K562 (cell line): Measurements from ENCODE around the gene FERMT1. TPM values are rescaled to one million over a fixed set of nuclear protein-coding genes. Genes with fewer than 3 reads are reported as not detected.

Experiments used
- ATAC-seq: fragments of 200-7000 bp; cut with Tn5 transposase; 3 replicates; pipeline ENCODE4 v1.9.1; 2020; ENCODE audit warnings: moderate library complexity
- BruUV-seq: library from RNA; stranded (reverse); fragments of 400-500 nt; replicated peaks from 2 replicates; lab custom pipeline; 2021; lab: Mats Ljungman, UMichigan
- CTCF ChIA-PET: fragments of 300-600 bp; formaldehyde crosslinking; extraction: SDS; loops from one replicate; lab custom pipeline; 2021; ENCODE audit warnings: low intra/inter-chr PET ratio; lab: Yijun Ruan, JAX
- POLR2A ChIA-PET: fragments of 300-600, 350-650 bp; sonication (Branson Sonifier 250); formaldehyde crosslinking; extraction: SDS; loops from one replicate; lab custom pipeline; 2021; ENCODE audit warnings: antibody characterized with exemption, inconsistent platforms; lab: Yijun Ruan, JAX
- DNase-seq, 4 experiments: peaks; one replicate each; pipeline versions ENCODE4 v3.0.0 to v3.0.0-alpha.2; 2011 to 2018; ENCODE audit warnings: low spot score in 3 of 4, mixed read lengths in 3 of 4; ENCODE audit errors: extremely low read depth in 1 of 4
- FAIRE-seq: peaks from 2 replicates; lab custom pipeline; 2011; peaks lifted over from hg19 to GRCh38; lab: Jason Lieb, UNC
- H2AFZ ChIP-seq: 2 replicates; pipeline ENCODE4 v1.6.0; 2011; ENCODE audit warnings: low read depth, low read length, control low read depth, inconsistent platforms
- H3K27ac ChIP-seq: fragments of 200-600 bp; 3 replicates; pipeline ENCODE4 v1.8.0; 2011; ENCODE audit warnings: low read depth, mild to moderate bottlenecking, control low read depth, inconsistent platforms, low read length, moderate library complexity, mixed read lengths; ENCODE audit errors: extremely low read depth
- H3K27me3 ChIP-seq, 2 experiments: fragments of 300-600 bp in 1 of 2; 2 replicates in 1 of 2; 3 replicates in 1 of 2; pipeline versions ENCODE4 v1.6.0 to v1.8.0; 2011; ENCODE audit warnings: inconsistent platforms in 2 of 2, low read length in 2 of 2, mild to moderate bottlenecking in 1 of 2, mixed read lengths in 1 of 2, moderate library complexity in 1 of 2; ENCODE audit not compliant: control insufficient read depth in 2 of 2, insufficient read depth in 2 of 2
- H3K36me3 ChIP-seq: fragments of 300-600 bp; 3 replicates; pipeline ENCODE4 v1.8.0; 2011; ENCODE audit warnings: mild to moderate bottlenecking, low read length, inconsistent platforms; ENCODE audit not compliant: control insufficient read depth, insufficient read depth
- H3K4me1 ChIP-seq, 2 experiments: fragments of 200-600 bp in 1 of 2; replicated peaks in 1 of 2; 2 replicates in 1 of 2; 3 replicates in 1 of 2; pipeline versions ENCODE4 v1.5.1 to v1.8.0; 2011; ENCODE audit warnings: inconsistent platforms in 2 of 2, low read length in 2 of 2, mild to moderate bottlenecking in 1 of 2, mixed read lengths in 1 of 2, moderate library complexity in 1 of 2; ENCODE audit not compliant: control insufficient read depth in 2 of 2, insufficient read depth in 2 of 2
- H3K4me2 ChIP-seq: 2 replicates; pipeline ENCODE4 v1.6.1; 2011; ENCODE audit warnings: low read length, control low read depth, inconsistent platforms, mixed read lengths; ENCODE audit not compliant: insufficient read depth
- H3K4me3 ChIP-seq: fragments of 200-600 bp; sonication (generic), shearing (Covaris generic); 2 replicates; pipeline ENCODE4 v1.5.1; 2016; ENCODE audit warnings: control low read depth, inconsistent platforms
- H3K79me2 ChIP-seq: fragments of 200-600 bp; 3 replicates; pipeline ENCODE4 v1.8.0; 2011; ENCODE audit warnings: low read length, inconsistent platforms; ENCODE audit not compliant: control insufficient read depth, insufficient read depth
- H3K9ac ChIP-seq, 2 experiments: 2 replicates each; pipeline versions ENCODE4 v1.6.0 to v1.6.1; 2011; ENCODE audit warnings: low read depth in 2 of 2, low read length in 2 of 2, control low read depth in 1 of 2, inconsistent platforms in 1 of 2, mild to moderate bottlenecking in 1 of 2, mixed read lengths in 1 of 2; ENCODE audit not compliant: insufficient read depth in 1 of 2
- H3K9me1 ChIP-seq: one replicate; pipeline ENCODE4 v1.6.0; 2011; ENCODE audit warnings: inconsistent platforms, mild to moderate bottlenecking, low read length, moderate library complexity; ENCODE audit not compliant: control insufficient read depth, insufficient read depth
- H3K9me3 ChIP-seq: replicated peaks from 2 replicates; pipeline ENCODE4 v1.5.1; 2011; ENCODE audit warnings: low read depth, low read length, inconsistent platforms; ENCODE audit not compliant: control insufficient read depth, insufficient read depth
- H4K20me1 ChIP-seq: replicated peaks from 2 replicates; pipeline ENCODE4 v1.6.1; 2011; ENCODE audit warnings: low read length, inconsistent platforms, mixed read lengths; ENCODE audit not compliant: control insufficient read depth, insufficient read depth
- ATF1 ChIP-seq, 2 experiments: fragments of 450-650 bp in 1 of 2; IDR thresholded peaks; 2 replicates each; pipeline ENCODE4 v1.6.1; 2016; ENCODE audit warnings: missing compliant biosample characterization in 1 of 2, missing genetic modification characterization in 1 of 2
- CBFA2T2 ChIP-seq: fragments of 450-650 bp; conservative IDR thresholded peaks from 2 replicates; pipeline ENCODE4 v1.6.1; 2017; ENCODE audit warnings: mild to moderate bottlenecking
- CBFA2T3 ChIP-seq: fragments of 450-650 bp; IDR thresholded peaks from 2 replicates; pipeline ENCODE4 v1.6.1; 2017
- CC2D1A ChIP-seq: fragments of 450-650 bp; IDR thresholded peaks from 2 replicates; pipeline ENCODE4 v1.6.1; 2017; ENCODE audit warnings: mild to moderate bottlenecking
- ETV1 ChIP-seq: fragments of 450-650 bp; conservative IDR thresholded peaks from 2 replicates; pipeline ENCODE4 v1.6.1; 2016; ENCODE audit warnings: missing genetic modification characterization, control low read depth, low read depth, missing compliant biosample characterization
- HDAC2 ChIP-seq: fragments of 450-650 bp; IDR thresholded peaks from 2 replicates; pipeline ENCODE4 v1.6.1; 2016; ENCODE audit warnings: mild to moderate bottlenecking
- KAT2B ChIP-seq: IDR thresholded peaks from one replicate; pipeline ENCODE4 v1.6.1; 2012; ENCODE audit warnings: low read depth, mild to moderate bottlenecking, control low read depth, inconsistent platforms, low read length, moderate library complexity
- POU5F1 ChIP-seq: fragments of 150-350 bp; IDR thresholded peaks from 2 replicates; pipeline ENCODE4 v1.6.1; 2014; ENCODE audit warnings: borderline replicate concordance, low read length, low read depth, mild to moderate bottlenecking; ENCODE audit not compliant: partially characterized antibody
- SMAD4 ChIP-seq: fragments of 250-450 bp; sonication (Bioruptor Pico); conservative IDR thresholded peaks from 2 replicates; pipeline ENCODE4 v1.8.0; 2021; ENCODE audit warnings: inconsistent platforms, mild to moderate bottlenecking, moderate library complexity
- TCF7 ChIP-seq: sonication (generic); IDR thresholded peaks from 2 replicates; pipeline ENCODE4 v1.6.1; 2016; ENCODE audit warnings: antibody characterized with exemption, borderline replicate concordance
- ZFP30 ChIP-seq: fragments of 250-450 bp; sonication (Bioruptor Pico); IDR thresholded peaks from 2 replicates; pipeline ENCODE4 v1.8.0; 2022; ENCODE audit warnings: moderate library complexity, mild to moderate bottlenecking, inconsistent platforms, borderline replicate concordance
- ZFX ChIP-seq: sonication (generic); formaldehyde crosslinking; IDR thresholded peaks from 2 replicates; pipeline ENCODE4 v1.8.0; 2022; ENCODE audit warnings: mild to moderate bottlenecking, missing genetic modification reagents, moderate library complexity
- ZNF133 ChIP-seq: fragments of 250-450 bp; sonication (Bioruptor Pico); IDR thresholded peaks from 2 replicates; pipeline ENCODE4 v1.4.0; 2020; ENCODE audit warnings: mild to moderate bottlenecking
- ZNF165 ChIP-seq: fragments of 250-450 bp; sonication (Bioruptor Pico); IDR thresholded peaks from 2 replicates; pipeline ENCODE4 v1.4.0; 2020; ENCODE audit warnings: borderline replicate concordance
- ZNF224 ChIP-seq: sonication (generic); formaldehyde crosslinking; IDR thresholded peaks from 2 replicates; pipeline ENCODE4 v1.8.0; 2022; ENCODE audit warnings: mild to moderate bottlenecking, missing genetic modification reagents
- ZNF263 ChIP-seq: sonication (generic); formaldehyde crosslinking; IDR thresholded peaks from 2 replicates; pipeline ENCODE4 v1.8.0; 2022; ENCODE audit warnings: mild to moderate bottlenecking, missing genetic modification reagents, borderline replicate concordance
- ZNF668 ChIP-seq: fragments of 250-450 bp; sonication (Bioruptor Pico); IDR thresholded peaks from 2 replicates; pipeline ENCODE4 v1.8.0; 2022; ENCODE audit warnings: mild to moderate bottlenecking, inconsistent platforms
- ZNF785 ChIP-seq: fragments of 250-450 bp; sonication (Bioruptor Pico); IDR thresholded peaks from 2 replicates; pipeline ENCODE4 v1.4.0; 2020; ENCODE audit warnings: mild to moderate bottlenecking
- WGBS: fragments of 100-300 bp; shearing (Covaris generic); methylation state at CpG from one replicate; pipeline ENCODE4 v1.1.6; 2016; ENCODE audit warnings: low coverage, mixed read lengths; ENCODE audit not compliant: insufficient coverage; ENCODE audit errors: missing lambda C conversion rate; 5-methylcytosine and 5-hydroxymethylcytosine counted together
- in situ Hi-C: fragments of 300-500 bp; cut with MboI; formaldehyde crosslinking; loops from 4 replicates; pipeline ENCODE4 v1.15.0; 2018; ENCODE audit warnings: inconsistent platforms, mixed read lengths
- intact Hi-C: fragments of 100-400 bp; cut with micrococcal nuclease; formaldehyde crosslinking; loops from 2 replicates; pipeline ENCODE4 v1.14.2; 2022
- polyA plus RNA-seq, 8 experiments: library from polyadenylated mRNA; depleted of rRNA in 4 of 8; stranded (reverse) in 5 of 8; unstranded in 3 of 8; fragments of >200 nt; fragmentation: Nextera tagmentation in 2 of 8; fragmentation: Illumina TruSeq in 1 of 8; extraction: Ambion mirVana in 2 of 8; extraction: Trizol in 1 of 8; gene quantifications; 2 replicates each; pipeline versions ENCODE4 v1.2.1 to v1.2.3, GENCODE V29; 2011 to 2014; ENCODE audit warnings: inconsistent platforms in 1 of 8, missing spikeins in 1 of 8
- total RNA-seq, 7 experiments: library from RNA; depleted of rRNA in 6 of 7; stranded (reverse); fragments of >200 nt in 6 of 7; fragmentation: Illumina TruSeq in 2 of 7; extraction: Trizol in 2 of 7; gene quantifications; 2 replicates each; pipeline versions ENCODE4 v1.2.1 to v1.2.3, GENCODE V29; 2011 to 2021; ENCODE audit warnings: low replicate concordance in 1 of 7
- TF ChIP-seq, protein P1 (sequence below): sonication (generic); formaldehyde crosslinking; IDR thresholded peaks from 2 replicates; pipeline ENCODE4 v1.8.0; 2023; ENCODE audit warnings: mild to moderate bottlenecking, missing genetic modification reagents

The FERMT1 gene
- total and polyA plus RNA-seq, 9 of the 15 experiments (the other 6 are each of a cell fraction or from before 2014, with no cell fraction given) = 0.07 TPM; not detected in 8

- no peak for TF ChIP-seq HDAC2
- no peak for TF ChIP-seq ZNF133
- no peak for TF ChIP-seq ZFP30
- no peak for TF ChIP-seq ZNF263
- no peak for TF ChIP-seq CBFA2T2
- TF ChIP-seq CC2D1A = no peak
These were observed 68.8 kb downstream of the FERMT1 start, which contains the start of gene LRRN4 (continued) for GRCh38 chr20:6053776-6054688.

GRCh38 chr20:6053064-6053775 is 69.6 kb downstream of the FERMT1 start:
- in situ Hi-C loops (no loop called here), intact Hi-C loops (no loop called here)
- Histone ChIP-seq H3K27ac (no peak overlapping the region), H3K79me2 (no peaks in the 10 kb centered on the region), H3K4me1 (peaks cover 7 to 8% of the 10 kb centered on the region in 2 experiments; a peak in 4 of 5 replicates), H3K36me3 (no peaks in the 10 kb centered on the region), H3K4me3 (no peak overlapping the region), H3K9me3 (no peaks in the 10 kb centered on the region), H3K4me2 (no peak overlapping the region), H3K9ac (no peak overlapping the region), H2AFZ (no peak overlapping the region), H3K9me1 (no peaks in the 10 kb centered on the region), H4K20me1 (no peaks in the 10 kb centered on the region), H3K27me3 (no peaks in the 10 kb centered on the region)
- ATAC-seq (no peak), FAIRE-seq (no peak), DNase-seq (no peak)
- POLR2A ChIA-PET = no interaction called here
- no TSS peak for BruUV-seq
- whole genome bisulfite sequencing = 24% methylated on average over 6 of the region's 8 CpGs
- CTCF ChIA-PET = no interaction called here
- TF ChIP-seq ZNF224 = no peak
- TF ChIP-seq, protein P1, sequence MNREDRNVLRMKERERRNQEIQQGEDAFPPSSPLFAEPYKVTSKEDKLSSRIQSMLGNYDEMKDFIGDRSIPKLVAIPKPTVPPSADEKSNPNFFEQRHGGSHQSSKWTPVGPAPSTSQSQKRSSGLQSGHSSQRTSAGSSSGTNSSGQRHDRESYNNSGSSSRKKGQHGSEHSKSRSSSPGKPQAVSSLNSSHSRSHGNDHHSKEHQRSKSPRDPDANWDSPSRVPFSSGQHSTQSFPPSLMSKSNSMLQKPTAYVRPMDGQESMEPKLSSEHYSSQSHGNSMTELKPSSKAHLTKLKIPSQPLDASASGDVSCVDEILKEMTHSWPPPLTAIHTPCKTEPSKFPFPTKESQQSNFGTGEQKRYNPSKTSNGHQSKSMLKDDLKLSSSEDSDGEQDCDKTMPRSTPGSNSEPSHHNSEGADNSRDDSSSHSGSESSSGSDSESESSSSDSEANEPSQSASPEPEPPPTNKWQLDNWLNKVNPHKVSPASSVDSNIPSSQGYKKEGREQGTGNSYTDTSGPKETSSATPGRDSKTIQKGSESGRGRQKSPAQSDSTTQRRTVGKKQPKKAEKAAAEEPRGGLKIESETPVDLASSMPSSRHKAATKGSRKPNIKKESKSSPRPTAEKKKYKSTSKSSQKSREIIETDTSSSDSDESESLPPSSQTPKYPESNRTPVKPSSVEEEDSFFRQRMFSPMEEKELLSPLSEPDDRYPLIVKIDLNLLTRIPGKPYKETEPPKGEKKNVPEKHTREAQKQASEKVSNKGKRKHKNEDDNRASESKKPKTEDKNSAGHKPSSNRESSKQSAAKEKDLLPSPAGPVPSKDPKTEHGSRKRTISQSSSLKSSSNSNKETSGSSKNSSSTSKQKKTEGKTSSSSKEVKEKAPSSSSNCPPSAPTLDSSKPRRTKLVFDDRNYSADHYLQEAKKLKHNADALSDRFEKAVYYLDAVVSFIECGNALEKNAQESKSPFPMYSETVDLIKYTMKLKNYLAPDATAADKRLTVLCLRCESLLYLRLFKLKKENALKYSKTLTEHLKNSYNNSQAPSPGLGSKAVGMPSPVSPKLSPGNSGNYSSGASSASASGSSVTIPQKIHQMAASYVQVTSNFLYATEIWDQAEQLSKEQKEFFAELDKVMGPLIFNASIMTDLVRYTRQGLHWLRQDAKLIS (CRISPR knock-in tag) = no peak
- no peak for TF ChIP-seq ATF1 (CRISPR knock-in tag; IDR thresholded peaks at IDR 0.05)
- no peak for TF ChIP-seq ATF1 (tag; IDR thresholded peaks at IDR 0.05)
- no peak for TF ChIP-seq CBFA2T3
- TF ChIP-seq ZNF165 (CRISPR knock-in tag) = no peak
- no peak for TF ChIP-seq SMAD4 (CRISPR knock-in tag)
- no peak for TF ChIP-seq ETV1
- TF ChIP-seq POU5F1 = no peak
- no peak for TF ChIP-seq ZFX (CRISPR knock-in tag)
- no peak for TF ChIP-seq TCF7
- no peak for TF ChIP-seq ZNF785 (CRISPR knock-in tag)
- no peak for TF ChIP-seq ZNF668
- no peak for TF ChIP-seq KAT2B
